GM13976 (cell line): ENCODE data around the gene ABCB1.

Experiments used
- DNase-seq: peaks from one replicate; pipeline ENCODE4 v3.0.0; 2012; ENCODE audit warnings: low spot score
- in situ Hi-C: fragments of 300-500 bp; cut with MboI; formaldehyde crosslinking; loops from one replicate; pipeline ENCODE4 v1.12.0; 2022; ENCODE audit warnings: low sequenced_read_pairs, mixed read lengths, inconsistent platforms; ENCODE audit not compliant: unreplicated experiment
- TF ChIP-seq, protein P1 (sequence below): IDR thresholded peaks from 2 replicates; pipeline ENCODE4 v1.5.1; 2012; ENCODE audit warnings: borderline replicate concordance, mild to moderate bottlenecking; ENCODE audit not compliant: insufficient read depth; ENCODE audit errors: extremely low read depth, missing control alignments, control extremely low read depth

Gene ABCB1

DNA sequence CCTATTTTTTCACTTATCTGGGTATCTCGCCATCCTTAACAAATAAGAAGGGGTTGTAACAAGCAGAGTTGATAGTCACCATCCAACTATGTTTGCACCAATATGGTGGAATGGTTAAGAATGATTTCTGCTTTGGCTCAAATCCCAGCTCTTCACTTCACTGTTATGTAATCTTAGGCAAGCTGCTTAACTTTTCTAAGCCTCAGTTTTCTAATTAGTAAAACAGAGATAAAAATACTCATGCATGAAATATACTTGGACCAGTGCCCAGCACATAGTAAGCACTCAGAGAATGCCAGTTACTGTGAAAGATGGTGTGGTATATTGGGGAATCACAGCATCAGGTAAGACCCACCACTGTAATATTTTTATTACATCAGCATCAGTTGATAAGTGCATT, 33.6 kb downstream of the ABCB1 start:
- in situ Hi-C loops, result no loop called here
- no peak for DNase-seq
- TF ChIP-seq, protein P1, sequence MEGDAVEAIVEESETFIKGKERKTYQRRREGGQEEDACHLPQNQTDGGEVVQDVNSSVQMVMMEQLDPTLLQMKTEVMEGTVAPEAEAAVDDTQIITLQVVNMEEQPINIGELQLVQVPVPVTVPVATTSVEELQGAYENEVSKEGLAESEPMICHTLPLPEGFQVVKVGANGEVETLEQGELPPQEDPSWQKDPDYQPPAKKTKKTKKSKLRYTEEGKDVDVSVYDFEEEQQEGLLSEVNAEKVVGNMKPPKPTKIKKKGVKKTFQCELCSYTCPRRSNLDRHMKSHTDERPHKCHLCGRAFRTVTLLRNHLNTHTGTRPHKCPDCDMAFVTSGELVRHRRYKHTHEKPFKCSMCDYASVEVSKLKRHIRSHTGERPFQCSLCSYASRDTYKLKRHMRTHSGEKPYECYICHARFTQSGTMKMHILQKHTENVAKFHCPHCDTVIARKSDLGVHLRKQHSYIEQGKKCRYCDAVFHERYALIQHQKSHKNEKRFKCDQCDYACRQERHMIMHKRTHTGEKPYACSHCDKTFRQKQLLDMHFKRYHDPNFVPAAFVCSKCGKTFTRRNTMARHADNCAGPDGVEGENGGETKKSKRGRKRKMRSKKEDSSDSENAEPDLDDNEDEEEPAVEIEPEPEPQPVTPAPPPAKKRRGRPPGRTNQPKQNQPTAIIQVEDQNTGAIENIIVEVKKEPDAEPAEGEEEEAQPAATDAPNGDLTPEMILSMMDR, result no peak

DNA sequence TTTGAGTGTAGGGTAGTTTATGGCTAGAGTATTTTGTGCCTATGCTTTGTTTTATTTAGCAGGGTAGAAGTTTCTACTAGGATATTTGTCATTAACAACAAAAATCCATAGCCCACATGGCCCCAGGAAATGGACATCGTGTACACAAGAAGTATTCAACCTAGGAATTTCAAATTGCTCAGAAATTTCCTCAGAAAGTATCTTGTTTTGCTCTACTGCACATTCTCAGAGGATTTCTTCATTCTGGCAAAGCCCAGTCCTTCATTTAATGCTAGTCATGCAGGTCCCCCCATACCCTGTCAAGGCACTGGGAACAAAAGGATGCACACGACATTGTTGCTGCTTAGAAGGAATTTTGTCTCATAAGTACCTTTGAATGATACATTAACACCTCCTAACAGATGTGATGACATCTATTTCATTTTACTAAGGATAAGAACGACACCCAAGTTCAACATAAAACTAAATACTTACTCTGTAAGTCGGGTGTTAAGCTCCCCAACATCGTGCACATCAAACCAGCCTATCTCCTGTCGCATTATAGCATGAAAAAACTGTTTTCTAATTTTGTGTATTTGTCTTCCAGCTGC, 34.3 kb downstream of the ABCB1 start:
- in situ Hi-C loops, result no loop called here
- DNase-seq, result no peak
- TF ChIP-seq, protein P1, result no peak

DNA sequence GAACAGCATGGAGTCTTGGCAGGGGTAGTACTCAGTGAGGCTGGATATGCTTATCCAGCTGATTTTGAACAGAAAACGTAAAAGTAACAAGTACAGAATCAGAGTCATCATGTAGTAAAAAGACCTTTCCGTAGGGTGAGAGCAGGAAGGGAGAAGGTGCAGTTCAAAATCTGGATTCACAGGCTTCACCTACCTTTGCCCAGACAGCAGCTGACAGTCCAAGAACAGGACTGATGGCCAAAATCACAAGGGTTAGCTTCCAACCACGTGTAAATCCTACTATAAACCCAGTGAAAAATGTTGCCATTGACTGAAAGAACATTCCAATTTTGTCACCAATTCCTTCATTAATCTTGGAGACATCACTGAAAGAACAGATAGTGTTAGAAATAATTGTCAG, 34.8 kb downstream of the ABCB1 start:
- in situ Hi-C loops, result no loop called here
- TF ChIP-seq, protein P1, result no peak
- no peak for DNase-seq

DNA sequence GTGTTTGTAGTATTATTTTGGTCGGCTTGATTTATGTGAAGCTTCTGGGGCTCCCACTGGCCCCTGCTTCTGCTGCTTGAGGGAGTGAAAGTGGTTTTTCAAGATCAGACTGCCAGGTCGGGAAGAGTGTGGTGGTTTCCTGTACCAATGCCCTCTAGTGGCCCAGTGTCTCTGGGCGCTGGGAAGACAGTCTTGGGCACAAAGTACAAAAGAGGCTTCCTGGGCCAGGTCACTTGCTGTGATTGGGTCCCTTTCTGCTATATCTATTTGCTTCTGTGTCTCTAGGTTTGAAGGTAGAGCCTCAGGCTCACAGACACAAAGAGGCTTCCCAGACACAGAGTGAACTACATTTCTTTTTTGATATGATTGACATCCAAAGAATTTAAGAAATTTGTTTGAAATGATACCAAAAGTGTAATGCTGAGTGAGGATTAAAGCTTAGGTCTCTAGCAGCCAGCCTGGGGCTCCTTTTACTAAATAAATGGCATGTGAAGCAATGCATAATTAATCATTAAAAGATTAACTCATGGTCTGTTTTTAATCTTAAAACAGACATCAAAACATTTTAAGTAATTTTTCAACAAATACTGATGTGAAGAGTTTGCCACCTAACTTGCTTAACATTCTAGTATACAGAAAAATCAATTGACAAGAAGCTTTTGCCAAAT, 36.3 kb downstream of the ABCB1 start:
- DNase-seq, result peak; percentile 18

DNA sequence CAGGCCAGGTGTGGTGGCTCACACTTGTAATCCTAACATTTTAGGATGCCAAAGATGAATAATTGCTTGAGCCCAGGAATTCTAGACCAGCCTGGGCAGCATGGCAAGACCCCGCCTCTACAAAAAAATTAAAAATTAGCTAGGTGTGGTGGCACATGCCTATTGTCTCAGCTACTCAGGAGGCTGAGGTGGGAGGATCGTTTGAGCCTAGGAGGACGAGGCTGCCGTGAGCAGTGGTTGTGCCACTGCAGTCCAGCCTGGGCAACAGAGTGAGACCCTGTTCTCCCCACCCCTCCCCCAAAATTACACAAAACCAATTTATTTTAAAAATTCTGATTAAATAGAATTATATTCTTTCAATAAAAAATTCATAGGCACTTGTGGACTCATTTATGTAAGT, 39.0 kb downstream of the ABCB1 start:
- DNase-seq, result no peak
- TF ChIP-seq, protein P1, result no peak
- in situ Hi-C loops, result no loop called here

More for the DNA sequence above, 36.3 kb downstream of the ABCB1 start:
- in situ Hi-C loops, result no loop called here
- TF ChIP-seq, protein P1, result peak; percentile 24

DNA sequence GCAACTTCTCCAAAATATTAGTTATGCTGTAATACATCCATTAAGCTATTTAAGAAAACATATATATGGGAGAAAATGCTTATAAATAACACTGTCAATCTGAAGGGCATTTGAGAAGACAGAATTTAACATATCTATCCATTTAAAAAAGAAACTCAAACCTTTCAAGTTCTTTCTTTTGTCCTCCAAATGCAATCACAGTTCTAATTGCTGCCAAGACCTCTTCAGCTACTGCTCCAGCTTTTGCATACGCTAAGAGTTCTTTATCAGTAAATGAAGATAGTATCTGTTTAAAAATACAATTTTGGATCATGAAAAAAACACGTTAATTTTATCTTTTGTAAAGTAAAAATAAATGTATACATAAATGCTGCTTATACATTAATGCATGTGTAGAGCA, 39.6 kb downstream of the ABCB1 start:
- TF ChIP-seq, protein P1, result no peak
- DNase-seq, result no peak
- in situ Hi-C loops, result no loop called here
